ENCODE data around the gene PARD6B.

GRCh38 chr20:50693001-50693400, 38.4 kb upstream of the PARD6B start:
- TF ChIP-seq, protein P1, sequence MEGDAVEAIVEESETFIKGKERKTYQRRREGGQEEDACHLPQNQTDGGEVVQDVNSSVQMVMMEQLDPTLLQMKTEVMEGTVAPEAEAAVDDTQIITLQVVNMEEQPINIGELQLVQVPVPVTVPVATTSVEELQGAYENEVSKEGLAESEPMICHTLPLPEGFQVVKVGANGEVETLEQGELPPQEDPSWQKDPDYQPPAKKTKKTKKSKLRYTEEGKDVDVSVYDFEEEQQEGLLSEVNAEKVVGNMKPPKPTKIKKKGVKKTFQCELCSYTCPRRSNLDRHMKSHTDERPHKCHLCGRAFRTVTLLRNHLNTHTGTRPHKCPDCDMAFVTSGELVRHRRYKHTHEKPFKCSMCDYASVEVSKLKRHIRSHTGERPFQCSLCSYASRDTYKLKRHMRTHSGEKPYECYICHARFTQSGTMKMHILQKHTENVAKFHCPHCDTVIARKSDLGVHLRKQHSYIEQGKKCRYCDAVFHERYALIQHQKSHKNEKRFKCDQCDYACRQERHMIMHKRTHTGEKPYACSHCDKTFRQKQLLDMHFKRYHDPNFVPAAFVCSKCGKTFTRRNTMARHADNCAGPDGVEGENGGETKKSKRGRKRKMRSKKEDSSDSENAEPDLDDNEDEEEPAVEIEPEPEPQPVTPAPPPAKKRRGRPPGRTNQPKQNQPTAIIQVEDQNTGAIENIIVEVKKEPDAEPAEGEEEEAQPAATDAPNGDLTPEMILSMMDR (IDR thresholded peaks at IDR 0.05) = no peak
- TF ChIP-seq POLR2A (IDR thresholded peaks at IDR 0.05) = no peak

Data from heart left ventricle (tissue), 13 donors.